Stimulated activated CD4-positive, alpha-beta T cell treated with anti-CD3 and anti-CD28 coated beads, TNF-alpha, amount 100 ng/mL, for 24 hours (primary cell): ENCODE measurements around the gene DUXB.

Experiments used
- DNase-seq, 3 experiments: peaks; one replicate each; pipeline ENCODE4 v3.0.0-alpha.2; 2020; ENCODE audit warnings: low read depth in 3 of 3

Gene DUXB

GRCh38 chr16:75660321-75660720 lies 40.9 kb downstream of the DUXB start:
- no peak for DNase-seq

- no peak for DNase-seq
Observed at GRCh38 chr16:75658175-75658574, 43.1 kb downstream of the DUXB start.

- no peak for DNase-seq
Observed at GRCh38 chr16:75653922-75654321, 47.3 kb downstream of the DUXB start.

- DNase-seq = peak; percentile 65 to 84 (median 77)
Observed at GRCh38 chr16:75648265-75649076, 52.8 kb downstream of the DUXB start.

- peak; percentile 90 to 94 (median 93) for DNase-seq
Observed at GRCh38 chr16:75647492-75648264, 53.6 kb downstream of the DUXB start, which contains the start of the genes KARS1 and TERF2IP. KARS1 (minus strand) TSS chr16:75647665; CDS start chr16:75647639, 26 bp downstream. TERF2IP (plus strand) TSS chr16:75647773; CDS start chr16:75647883, 110 bp downstream.

- DNase-seq = no peak
Observed at GRCh38 chr16:75647112-75647491, 54.2 kb downstream of the DUXB start.

GRCh38 chr16:75644240-75645012 lies 56.8 kb downstream of the DUXB start:
- DNase-seq = no peak
